Left hindlimb (tissue), 1 donor: ENCODE measurements around the gene GRK4.

Source experiments
- DNase-seq: peaks from one replicate; pipeline ENCODE4 v3.0.0-alpha.2; 2018

Gene GRK4

DNA sequence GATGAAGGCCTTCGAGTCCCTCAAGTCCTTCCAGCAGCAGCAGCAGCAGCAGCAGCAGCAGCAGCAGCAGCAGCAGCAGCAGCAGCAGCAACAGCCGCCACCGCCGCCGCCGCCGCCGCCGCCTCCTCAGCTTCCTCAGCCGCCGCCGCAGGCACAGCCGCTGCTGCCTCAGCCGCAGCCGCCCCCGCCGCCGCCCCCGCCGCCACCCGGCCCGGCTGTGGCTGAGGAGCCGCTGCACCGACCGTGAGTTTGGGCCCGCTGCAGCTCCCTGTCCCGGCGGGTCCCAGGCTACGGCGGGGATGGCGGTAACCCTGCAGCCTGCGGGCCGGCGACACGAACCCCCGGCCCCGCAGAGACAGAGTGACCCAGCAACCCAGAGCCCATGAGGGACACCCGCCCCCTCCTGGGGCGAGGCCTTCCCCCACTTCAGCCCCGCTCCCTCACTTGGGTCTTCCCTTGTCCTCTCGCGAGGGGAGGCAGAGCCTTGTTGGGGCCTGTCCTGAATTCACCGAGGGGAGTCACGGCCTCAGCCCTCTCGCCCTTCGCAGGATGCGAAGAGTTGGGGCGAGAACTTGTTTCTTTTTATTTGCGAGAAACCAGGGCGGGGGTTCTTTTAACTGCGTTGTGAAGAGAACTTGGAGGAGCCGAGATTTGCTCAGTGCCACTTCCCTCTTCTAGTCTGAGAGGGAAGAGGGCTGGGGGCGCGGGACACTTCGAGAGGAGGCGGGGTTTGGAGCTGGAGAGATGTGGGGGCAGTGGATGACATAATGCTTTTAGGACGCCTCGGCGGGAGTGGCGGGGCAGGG lies 111.7 kb downstream of the GRK4 start:
- DNase-seq = peak; percentile 80

DNA sequence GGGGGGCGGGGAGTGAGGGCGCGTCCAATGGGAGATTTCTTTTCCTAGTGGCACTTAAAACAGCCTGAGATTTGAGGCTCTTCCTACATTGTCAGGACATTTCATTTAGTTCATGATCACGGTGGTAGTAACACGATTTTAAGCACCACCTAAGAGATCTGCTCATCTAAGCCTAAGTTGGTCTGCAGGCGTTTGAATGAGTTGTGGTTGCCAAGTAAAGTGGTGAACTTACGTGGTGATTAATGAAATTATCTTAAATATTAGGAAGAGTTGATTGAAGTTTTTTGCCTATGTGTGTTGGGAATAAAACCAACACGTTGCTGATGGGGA lies 112.2 kb downstream of the GRK4 start:
- DNase-seq = no peak

DNA sequence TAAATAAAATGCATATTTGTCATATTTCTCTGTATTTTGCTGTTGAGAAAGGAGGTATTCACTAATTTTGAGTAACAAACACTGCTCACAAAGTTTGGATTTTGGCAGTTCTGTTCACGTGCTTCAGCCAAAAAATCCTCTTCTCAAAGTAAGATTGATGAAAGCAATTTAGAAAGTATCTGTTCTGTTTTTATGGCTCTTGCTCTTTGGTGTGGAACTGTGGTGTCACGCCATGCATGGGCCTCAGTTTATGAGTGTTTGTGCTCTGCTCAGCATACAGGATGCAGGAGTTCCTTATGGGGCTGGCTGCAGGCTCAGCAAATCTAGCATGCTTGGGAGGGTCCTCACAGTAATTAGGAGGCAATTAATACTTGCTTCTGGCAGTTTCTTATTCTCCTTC lies 114.4 kb downstream of the GRK4 start:
- DNase-seq = no peak

DNA sequence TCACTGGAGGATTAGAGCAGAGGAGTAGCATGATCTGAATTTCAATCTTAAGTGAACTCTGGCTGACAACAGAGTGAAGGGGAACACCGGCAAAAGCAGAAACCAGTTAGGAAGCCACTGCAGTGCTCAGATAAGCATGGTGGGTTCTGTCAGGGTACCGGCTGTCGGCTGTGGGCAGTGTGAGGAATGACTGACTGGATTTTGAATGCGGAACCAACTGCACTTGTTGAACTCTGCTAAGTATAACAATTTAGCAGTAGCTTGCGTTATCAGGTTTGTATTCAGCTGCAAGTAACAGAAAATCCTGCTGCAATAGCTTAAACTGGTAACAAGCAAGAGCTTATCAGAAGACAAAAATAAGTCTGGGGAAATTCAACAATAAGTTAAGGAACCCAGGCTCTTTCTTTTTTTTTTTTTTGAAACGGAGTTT lies 116.3 kb downstream of the GRK4 start:
- DNase-seq = no peak

DNA sequence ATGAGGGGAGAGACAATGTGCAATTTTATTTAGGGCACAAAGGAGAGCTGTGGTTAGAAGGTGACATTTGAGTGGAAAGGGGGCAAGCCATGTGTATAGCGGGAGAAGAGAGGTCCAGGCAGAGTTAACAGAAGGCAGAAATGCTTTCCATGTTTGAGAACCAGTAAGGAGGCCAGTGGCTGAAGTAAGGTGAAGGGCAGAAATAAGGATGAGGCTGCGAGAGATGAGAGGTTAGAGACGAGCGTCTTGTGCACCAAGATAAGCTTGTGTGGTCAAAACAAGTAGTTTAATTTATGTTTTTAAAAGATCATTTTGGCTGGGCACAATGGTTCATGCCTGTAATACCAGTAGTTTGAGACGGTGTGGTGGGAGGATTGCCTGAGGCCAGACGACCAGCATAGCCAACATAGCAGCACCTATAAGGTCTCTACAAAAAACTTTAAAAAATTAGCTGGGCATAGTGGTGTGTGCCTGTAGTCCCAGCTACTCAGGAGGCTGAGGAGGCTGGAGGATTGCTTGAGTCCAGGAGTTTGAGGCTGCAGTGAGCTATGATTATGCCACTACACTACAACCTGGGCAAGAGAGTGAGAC lies 119.6 kb downstream of the GRK4 start:
- DNase-seq = no peak

DNA sequence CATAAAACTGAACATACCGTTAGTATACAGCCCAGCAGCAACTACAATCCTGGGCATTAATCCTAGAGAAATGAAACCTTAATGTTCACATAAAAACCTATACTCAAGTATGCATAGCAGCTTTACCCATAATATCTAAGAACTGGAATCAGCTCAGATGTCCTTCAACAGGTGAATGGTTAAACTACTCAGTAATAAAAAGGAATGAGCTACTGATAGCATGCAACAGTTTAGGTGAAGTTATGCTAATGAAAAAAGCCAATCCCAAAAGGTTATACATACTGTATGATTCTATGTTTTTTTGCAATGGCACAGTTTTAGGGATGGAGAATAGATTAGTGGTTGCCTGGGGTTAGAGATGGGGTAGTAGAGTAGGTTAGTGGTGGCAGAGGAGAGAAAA lies 120.4 kb downstream of the GRK4 start:
- no peak for DNase-seq

DNA sequence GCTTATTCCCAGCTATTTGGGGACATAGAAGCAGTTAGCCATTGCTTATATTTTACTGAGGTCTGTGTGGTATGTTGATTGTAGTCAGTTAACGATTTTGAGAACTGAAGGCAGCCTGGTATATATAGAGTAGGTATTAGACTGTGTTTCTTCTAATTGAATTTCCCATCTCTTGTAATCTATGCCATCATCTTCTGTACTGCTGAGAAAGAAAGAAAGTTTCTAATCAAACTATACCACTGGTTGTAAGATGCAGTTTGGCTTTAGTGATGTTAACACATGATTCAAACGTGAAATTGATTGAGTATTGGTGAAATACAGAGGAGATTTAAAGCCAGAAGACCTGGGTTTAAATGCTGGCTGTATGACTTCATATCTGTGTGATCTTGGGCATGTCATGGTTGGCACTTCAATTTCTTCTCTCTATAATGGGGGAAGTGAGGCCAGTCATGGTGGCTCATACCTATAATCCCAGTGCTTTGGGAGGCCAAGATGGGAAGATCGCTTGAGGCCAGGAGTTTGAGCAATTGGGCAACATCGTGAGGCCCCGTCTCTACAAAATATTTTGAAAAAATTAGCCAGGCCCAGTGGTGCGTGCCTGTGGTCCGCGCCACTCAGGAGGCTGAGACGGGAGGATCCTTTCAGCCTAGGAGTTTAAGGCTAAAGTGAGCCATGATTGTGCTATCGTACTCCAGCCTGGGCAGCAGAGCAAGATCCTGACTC lies 122.7 kb downstream of the GRK4 start:
- no peak for DNase-seq

DNA sequence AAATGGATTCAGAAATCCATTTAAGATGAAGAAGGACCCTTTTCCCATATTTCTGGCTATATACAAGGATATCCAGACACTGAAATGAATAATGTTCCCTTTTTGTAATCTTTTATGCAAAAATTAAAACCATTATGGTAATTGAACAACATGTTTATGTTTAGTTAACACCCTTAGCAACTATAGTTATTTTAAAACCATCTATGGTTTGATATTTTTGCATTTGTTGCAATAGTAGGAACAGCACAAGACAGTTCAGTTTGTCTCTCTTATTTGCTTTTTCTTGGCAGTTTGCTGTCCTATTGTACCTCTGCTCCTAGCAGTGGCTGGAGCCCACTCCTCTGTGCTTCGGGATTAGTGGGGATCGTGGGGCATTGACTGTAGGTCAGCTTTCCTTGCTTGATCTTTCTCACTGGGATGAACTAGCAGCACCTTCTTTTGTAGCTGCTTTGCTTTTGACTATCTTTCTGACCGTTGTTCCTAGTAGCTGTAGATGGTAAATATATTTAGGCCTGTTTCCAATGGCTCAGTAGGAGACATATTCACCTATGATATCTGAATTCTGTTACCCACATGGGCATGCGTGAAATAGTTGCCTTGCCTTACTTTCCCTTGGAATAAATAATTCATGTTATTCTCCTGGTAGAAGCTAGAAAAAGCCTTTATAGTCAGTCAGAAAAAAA lies 123.9 kb downstream of the GRK4 start:
- DNase-seq = no peak
